WTC11 (cell line): Measurements from ENCODE around the gene RNF151. TPM values are rescaled to one million over a fixed set of nuclear protein-coding genes. Genes with fewer than 3 reads are reported as not detected.

ENCODE experiments used
- ATAC-seq: fragments of 200-7000 bp; cut with Tn5 transposase; 2 replicates; pipeline ENCODE4 v1.10.0; 2021; ENCODE audit warnings: mild to moderate bottlenecking, moderate library complexity
- CTCF ChIA-PET: fragments of 300-600 bp; sonication (Branson Sonifier 250); formaldehyde crosslinking; loops from one replicate; lab custom pipeline; 2021; ENCODE audit warnings: antibody characterized with exemption; lab: Charles Lee
- POLR2A ChIA-PET: fragments of 350-600 bp; sonication (Branson Sonifier 250); formaldehyde crosslinking; loops from one replicate; lab custom pipeline; 2021; ENCODE audit warnings: antibody characterized with exemption; lab: Charles Lee
- DNase-seq: peaks from one replicate; pipeline ENCODE4 v3.0.0; 2021; ENCODE audit warnings: low spot score
- H3K27ac Mint-ChIP-seq: 2 replicates; pipeline ENCODE4 v1.8.0; 2021; ENCODE audit warnings: mixed read lengths
- H3K27me3 Mint-ChIP-seq: 2 replicates; pipeline ENCODE4 v1.8.0; 2021; ENCODE audit warnings: low read depth, mild to moderate bottlenecking, moderate library complexity, mixed read lengths
- H3K36me3 Mint-ChIP-seq: 2 replicates; pipeline ENCODE4 v1.8.0; 2021; ENCODE audit warnings: mixed read lengths
- H3K4me1 Mint-ChIP-seq: 2 replicates; pipeline ENCODE4 v1.8.0; 2022; ENCODE audit warnings: mixed read lengths
- H3K4me3 Mint-ChIP-seq: 2 replicates; pipeline ENCODE4 v1.8.0; 2021; ENCODE audit warnings: mild to moderate bottlenecking, moderate library complexity, mixed read lengths
- H3K9me3 Mint-ChIP-seq: 2 replicates; pipeline ENCODE4 v1.8.0; 2021; ENCODE audit warnings: mixed read lengths
- ATF3 ChIP-seq: sonication (generic); formaldehyde crosslinking; conservative IDR thresholded peaks from 2 replicates; pipeline ENCODE4 v1.8.1; 2022; ENCODE audit warnings: mild to moderate bottlenecking, missing genetic modification reagents
- E2F5 ChIP-seq: sonication (generic); formaldehyde crosslinking; IDR thresholded peaks from 2 replicates; pipeline ENCODE4 v1.8.1; 2022; ENCODE audit warnings: mild to moderate bottlenecking, moderate library complexity, missing genetic modification reagents
- ELF4 ChIP-seq: sonication (generic); formaldehyde crosslinking; IDR thresholded peaks from 2 replicates; pipeline ENCODE4 v1.8.1; 2022; ENCODE audit warnings: low read depth, mild to moderate bottlenecking, moderate library complexity, missing genetic modification reagents
- ESRRA ChIP-seq: sonication (generic); formaldehyde crosslinking; IDR thresholded peaks from 2 replicates; pipeline ENCODE4 v1.8.1; 2022; ENCODE audit warnings: mild to moderate bottlenecking, missing genetic modification reagents, borderline replicate concordance
- FOXP4 ChIP-seq: sonication (generic); formaldehyde crosslinking; IDR thresholded peaks from 2 replicates; pipeline ENCODE4 v1.8.0; 2022; ENCODE audit warnings: mild to moderate bottlenecking, missing genetic modification reagents
- GABPB1 ChIP-seq: sonication (generic); formaldehyde crosslinking; IDR thresholded peaks from 2 replicates; pipeline ENCODE4 v1.8.1; 2023; ENCODE audit warnings: mild to moderate bottlenecking, missing genetic modification reagents
- GRHL2 ChIP-seq: fragments of 250-450 bp; sonication (Bioruptor Pico); IDR thresholded peaks from 2 replicates; pipeline ENCODE4 v1.8.0; 2022; ENCODE audit warnings: mild to moderate bottlenecking, moderate library complexity; ENCODE audit not compliant: insufficient replicate concordance, severe bottlenecking
- JUN ChIP-seq: sonication (generic); formaldehyde crosslinking; IDR thresholded peaks from 2 replicates; pipeline ENCODE4 v1.8.0; 2023; ENCODE audit warnings: mild to moderate bottlenecking, missing genetic modification reagents
- MYBL2 ChIP-seq: sonication (generic); formaldehyde crosslinking; IDR thresholded peaks from 2 replicates; pipeline ENCODE4 v1.8.1; 2023; ENCODE audit warnings: mild to moderate bottlenecking, moderate library complexity, missing genetic modification reagents
- NFE2L1 ChIP-seq: sonication (generic); formaldehyde crosslinking; IDR thresholded peaks from 2 replicates; pipeline ENCODE4 v1.8.1; 2023; ENCODE audit warnings: missing genetic modification reagents
- OVOL2 ChIP-seq: fragments of 250-450 bp; sonication (Bioruptor Pico); IDR thresholded peaks from 2 replicates; pipeline ENCODE4 v1.9.0; 2021; ENCODE audit warnings: mild to moderate bottlenecking, borderline replicate concordance
- RELA ChIP-seq: sonication (generic); formaldehyde crosslinking; IDR thresholded peaks from 2 replicates; pipeline ENCODE4 v1.8.1; 2022; ENCODE audit warnings: missing genetic modification reagents, mild to moderate bottlenecking, borderline replicate concordance
- RORB ChIP-seq: fragments of 250-450 bp; sonication (Bioruptor Pico); IDR thresholded peaks from 2 replicates; pipeline ENCODE4 v1.9.0; 2021; ENCODE audit warnings: mild to moderate bottlenecking
- TEAD4 ChIP-seq: sonication (generic); formaldehyde crosslinking; IDR thresholded peaks from 2 replicates; pipeline ENCODE4 v1.8.0; 2022; ENCODE audit warnings: mild to moderate bottlenecking, missing genetic modification reagents
- USF1 ChIP-seq: sonication (generic); formaldehyde crosslinking; IDR thresholded peaks from 2 replicates; pipeline ENCODE4 v1.8.0; 2022; ENCODE audit warnings: mild to moderate bottlenecking, missing genetic modification reagents
- ZNF138 ChIP-seq: sonication (generic); formaldehyde crosslinking; conservative IDR thresholded peaks from 2 replicates; pipeline ENCODE4 v1.8.1; 2022; ENCODE audit warnings: mild to moderate bottlenecking, moderate library complexity, missing genetic modification reagents
- ZNF512 ChIP-seq: sonication (generic); formaldehyde crosslinking; IDR thresholded peaks from 2 replicates; pipeline ENCODE4 v1.8.1; 2022; ENCODE audit warnings: missing genetic modification reagents, borderline replicate concordance
- total RNA-seq: library from RNA; stranded (reverse); gene quantifications from 3 replicates; pipeline ENCODE4 v1.2.3, GENCODE V29; 2021
- TF ChIP-seq, protein P1 (sequence below): fragments of 250-450 bp; sonication (Bioruptor Pico); IDR thresholded peaks from 2 replicates; pipeline ENCODE4 v1.9.0; 2021; ENCODE audit warnings: mild to moderate bottlenecking
- TF ChIP-seq, protein P2 (sequence below): sonication (generic); formaldehyde crosslinking; IDR thresholded peaks from 2 replicates; pipeline ENCODE4 v1.8.1; 2023; ENCODE audit warnings: mild to moderate bottlenecking, missing genetic modification reagents, moderate library complexity
- TF ChIP-seq, protein P3 (sequence below): sonication (generic); formaldehyde crosslinking; IDR thresholded peaks from 2 replicates; pipeline ENCODE4 v1.8.0; 2022; ENCODE audit warnings: mild to moderate bottlenecking, missing genetic modification reagents
- TF ChIP-seq, protein P4 (sequence below): fragments of 250-450 bp; sonication (Bioruptor Pico); IDR thresholded peaks from 2 replicates; pipeline ENCODE4 v2.1.2; 2022; ENCODE audit warnings: mild to moderate bottlenecking, moderate library complexity

The RNF151 gene
- total RNA-seq, 1 experiment from 2014 or later, result 0.31 TPM

- Mint-ChIP-seq H3K4me1 (peaks cover 16% of the 10 kb centered on the region), H3K27me3 (peaks cover 16% of the 10 kb centered on the region), H3K9me3 (no peaks in the 10 kb centered on the region), H3K4me3 (no peak overlapping the region), H3K36me3 (no peaks in the 10 kb centered on the region), H3K27ac (no peak overlapping the region)
- CTCF ChIA-PET, result interaction anchor here (0.5 to 2.8 kb wide), 14 partner anchors 11 to 164 kb away, joined by 3 to 13 read pairs (median 4); partner anchors contain the start of genes NUBP2, RPS2, SPSB3 and TBL3
- ATAC-seq (no peak), DNase-seq (peak; percentile 44)
- POLR2A ChIA-PET, result interaction anchor here (0.8 to 1.9 kb wide), 3 partner anchors 14 to 25 kb away, joined by 3 to 6 read pairs (median 3); partner anchors contain the start of genes RPS2 and TBL3
- TF ChIP-seq TEAD4 (CRISPR knock-in tag) (no peak), E2F5 (CRISPR knock-in tag) (no peak), MYBL2 (CRISPR knock-in tag) (no peak), RORB (CRISPR knock-in tag) (no peak), GABPB1 (CRISPR knock-in tag) (no peak)
- TF ChIP-seq, protein P1, sequence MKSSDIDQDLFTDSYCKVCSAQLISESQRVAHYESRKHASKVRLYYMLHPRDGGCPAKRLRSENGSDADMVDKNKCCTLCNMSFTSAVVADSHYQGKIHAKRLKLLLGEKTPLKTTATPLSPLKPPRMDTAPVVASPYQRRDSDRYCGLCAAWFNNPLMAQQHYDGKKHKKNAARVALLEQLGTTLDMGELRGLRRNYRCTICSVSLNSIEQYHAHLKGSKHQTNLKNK, result no peak
- TF ChIP-seq, protein P2, sequence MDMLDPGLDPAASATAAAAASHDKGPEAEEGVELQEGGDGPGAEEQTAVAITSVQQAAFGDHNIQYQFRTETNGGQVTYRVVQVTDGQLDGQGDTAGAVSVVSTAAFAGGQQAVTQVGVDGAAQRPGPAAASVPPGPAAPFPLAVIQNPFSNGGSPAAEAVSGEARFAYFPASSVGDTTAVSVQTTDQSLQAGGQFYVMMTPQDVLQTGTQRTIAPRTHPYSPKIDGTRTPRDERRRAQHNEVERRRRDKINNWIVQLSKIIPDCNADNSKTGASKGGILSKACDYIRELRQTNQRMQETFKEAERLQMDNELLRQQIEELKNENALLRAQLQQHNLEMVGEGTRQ (CRISPR knock-in tag), result no peak
Observed at GRCh38 chr16:1946495-1947368, 19.9 kb upstream of the RNF151 start.

DNA sequence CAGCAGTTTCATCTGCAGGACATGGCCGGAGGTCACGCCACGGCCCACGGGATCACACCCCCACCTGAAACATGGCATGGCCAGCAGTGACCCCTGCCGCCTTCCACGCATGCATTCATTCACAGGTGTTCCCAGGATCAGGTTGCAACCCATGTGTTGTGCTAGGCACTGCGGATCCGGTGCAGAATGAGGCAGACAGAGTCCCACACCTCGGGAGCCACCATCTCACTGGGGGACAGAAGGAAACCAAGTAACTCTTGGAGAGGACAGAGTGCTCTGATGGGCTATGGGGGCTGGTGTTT, 19.3 kb upstream of the RNF151 start:
- ChIA-PET POLR2A (interaction anchor here (1.9 kb wide), 1 partner anchor 17 kb away, joined by 6 read pairs; the partner anchor contains the start of gene RPS2), CTCF (interaction anchor here (0.6 to 2.8 kb wide), 7 partner anchors 12 to 123 kb away, joined by 3 to 13 read pairs (median 4); no protein-coding TSS in a partner anchor)
- ATAC-seq, result no peak
- H3K4me1 Mint-ChIP-seq, result peaks cover 13% of the 10 kb centered on the region
- no peak overlapping the region for H3K4me3 Mint-ChIP-seq
- no peaks in the 10 kb centered on the region for H3K9me3 Mint-ChIP-seq
- peaks cover 17% of the 10 kb centered on the region for H3K27me3 Mint-ChIP-seq
- DNase-seq, result no peak
- no peak overlapping the region for H3K27ac Mint-ChIP-seq
- H3K36me3 Mint-ChIP-seq, result no peaks in the 10 kb centered on the region
- no peak for TF ChIP-seq ELF4 (CRISPR knock-in tag)
- TF ChIP-seq ZNF512 (CRISPR knock-in tag), result no peak
- no peak for TF ChIP-seq ZNF138 (CRISPR knock-in tag)
- TF ChIP-seq, protein P3, sequence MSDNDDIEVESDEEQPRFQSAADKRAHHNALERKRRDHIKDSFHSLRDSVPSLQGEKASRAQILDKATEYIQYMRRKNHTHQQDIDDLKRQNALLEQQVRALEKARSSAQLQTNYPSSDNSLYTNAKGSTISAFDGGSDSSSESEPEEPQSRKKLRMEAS (CRISPR knock-in tag), result no peak
- no peak for TF ChIP-seq OVOL2 (CRISPR knock-in tag)
- TF ChIP-seq, protein P4, sequence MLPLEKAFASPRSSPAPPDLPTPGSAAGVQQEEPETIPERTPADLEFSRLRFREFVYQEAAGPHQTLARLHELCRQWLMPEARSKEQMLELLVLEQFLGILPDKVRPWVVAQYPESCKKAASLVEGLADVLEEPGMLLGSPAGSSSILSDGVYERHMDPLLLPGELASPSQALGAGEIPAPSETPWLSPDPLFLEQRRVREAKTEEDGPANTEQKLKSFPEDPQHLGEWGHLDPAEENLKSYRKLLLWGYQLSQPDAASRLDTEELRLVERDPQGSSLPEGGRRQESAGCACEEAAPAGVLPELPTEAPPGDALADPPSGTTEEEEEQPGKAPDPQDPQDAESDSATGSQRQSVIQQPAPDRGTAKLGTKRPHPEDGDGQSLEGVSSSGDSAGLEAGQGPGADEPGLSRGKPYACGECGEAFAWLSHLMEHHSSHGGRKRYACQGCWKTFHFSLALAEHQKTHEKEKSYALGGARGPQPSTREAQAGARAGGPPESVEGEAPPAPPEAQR (CRISPR knock-in tag), result no peak
- no peak for TF ChIP-seq USF1
- TF ChIP-seq ESRRA (CRISPR knock-in tag), result no peak
- no peak for TF ChIP-seq JUN
- TF ChIP-seq FOXP4 (CRISPR knock-in tag), result no peak
- TF ChIP-seq, protein P2 (CRISPR knock-in tag), result no peak
- no peak for TF ChIP-seq ATF3 (CRISPR knock-in tag)
- no peak for TF ChIP-seq RELA (CRISPR knock-in tag)
- TF ChIP-seq NFE2L1 (CRISPR knock-in tag), result no peak
- no peak for TF ChIP-seq E2F5 (CRISPR knock-in tag)
- TF ChIP-seq GRHL2 (CRISPR knock-in tag), result no peak
